CD4-positive, CD25-positive, alpha-beta regulatory T cell (primary cell): ENCODE results near the gene MAP7D3. TPM values are rescaled to one million over a fixed set of nuclear protein-coding genes. Genes with fewer than 3 reads are reported as not detected.
"Not testable (repeated sequence)": the region's sequence is repeated elsewhere in the genome, so short reads cannot be mapped to it uniquely, and the experiment has no call there.

ENCODE experiments used
- ATAC-seq, 2 donors: fragments of 150-1000 bp; cut with Tn5 transposase; one replicate each; pipeline ENCODE4 v1.10.0; 2021; ENCODE audit warnings: low read depth in 2 of 2, moderate number of reproducible peaks in 2 of 2, moderate library complexity in 1 of 2
- DNase-seq, 3 donors: peaks; one replicate each; pipeline versions ENCODE4 v3.0.0 to v3.0.0-alpha.2; 2012 to 2022; ENCODE audit warnings: mixed read lengths in 1 of 3
- H3K27ac ChIP-seq: one replicate; pipeline ENCODE4 v1.7.0; 2013; ENCODE audit warnings: mild to moderate bottlenecking, low read length; ENCODE audit not compliant: insufficient read depth, poor library complexity, severe bottlenecking
- H3K27me3 ChIP-seq: one replicate; pipeline ENCODE4 v1.7.0; 2013; ENCODE audit warnings: low read length; ENCODE audit not compliant: control insufficient read depth, insufficient read depth
- H3K36me3 ChIP-seq: one replicate; pipeline ENCODE4 v1.7.0; 2013; ENCODE audit warnings: mild to moderate bottlenecking, low read length, moderate library complexity; ENCODE audit not compliant: control insufficient read depth, insufficient read depth
- H3K4me1 ChIP-seq: 2 replicates; pipeline ENCODE4 v1.7.0; 2013; ENCODE audit warnings: mild to moderate bottlenecking, low read length; ENCODE audit not compliant: insufficient read depth, control insufficient read depth, poor library complexity, severe bottlenecking
- H3K4me3 ChIP-seq: one replicate; pipeline ENCODE4 v1.7.0; 2013; ENCODE audit warnings: low read depth, mild to moderate bottlenecking, low read length, moderate library complexity
- H3K9me3 ChIP-seq, 2 experiments: 1 replicate in 1 of 2; 2 replicates in 1 of 2; pipeline ENCODE4 v1.7.0; 2013; ENCODE audit warnings: low read length in 2 of 2, mild to moderate bottlenecking in 1 of 2, moderate library complexity in 1 of 2; ENCODE audit not compliant: control insufficient read depth in 2 of 2
- H3K27ac Mint-ChIP-seq, 3 donors: one replicate each; pipeline ENCODE4 v1.8.0; 2020 to 2022; ENCODE audit warnings: mild to moderate bottlenecking in 3 of 3, mixed read lengths in 3 of 3, moderate library complexity in 2 of 3
- H3K27me3 Mint-ChIP-seq: one replicate; pipeline ENCODE4 v1.8.0; 2022; ENCODE audit warnings: mild to moderate bottlenecking, mixed read lengths
- H3K36me3 Mint-ChIP-seq: one replicate; pipeline ENCODE4 v1.8.0; 2020; ENCODE audit warnings: mixed read lengths
- H3K4me1 Mint-ChIP-seq, 4 donors: one replicate each; pipeline ENCODE4 v1.8.0; 2020 to 2022; ENCODE audit warnings: mixed read lengths in 4 of 4, mild to moderate bottlenecking in 1 of 4
- H3K4me3 Mint-ChIP-seq, 4 donors: one replicate each; pipeline ENCODE4 v1.8.0; 2020 to 2022; ENCODE audit warnings: mild to moderate bottlenecking in 4 of 4, mixed read lengths in 4 of 4, moderate library complexity in 3 of 4
- H3K9me3 Mint-ChIP-seq, 7 donors: one replicate each; pipeline ENCODE4 v1.8.0; 2020 to 2022; ENCODE audit warnings: mixed read lengths in 7 of 7, mild to moderate bottlenecking in 3 of 7, moderate library complexity in 2 of 7
- polyA plus RNA-seq, 4 donors: library from polyadenylated mRNA; unstranded; fragments of 300-500 nt; fragmentation: Illumina TruSeq; gene quantifications; one replicate each; pipeline ENCODE4 v1.2.3, GENCODE V29; 2021
- total RNA-seq: library from RNA; stranded (reverse); gene quantifications from one replicate; pipeline ENCODE4 v1.2.3, GENCODE V29; 2022

MAP7D3 gene, protein sequence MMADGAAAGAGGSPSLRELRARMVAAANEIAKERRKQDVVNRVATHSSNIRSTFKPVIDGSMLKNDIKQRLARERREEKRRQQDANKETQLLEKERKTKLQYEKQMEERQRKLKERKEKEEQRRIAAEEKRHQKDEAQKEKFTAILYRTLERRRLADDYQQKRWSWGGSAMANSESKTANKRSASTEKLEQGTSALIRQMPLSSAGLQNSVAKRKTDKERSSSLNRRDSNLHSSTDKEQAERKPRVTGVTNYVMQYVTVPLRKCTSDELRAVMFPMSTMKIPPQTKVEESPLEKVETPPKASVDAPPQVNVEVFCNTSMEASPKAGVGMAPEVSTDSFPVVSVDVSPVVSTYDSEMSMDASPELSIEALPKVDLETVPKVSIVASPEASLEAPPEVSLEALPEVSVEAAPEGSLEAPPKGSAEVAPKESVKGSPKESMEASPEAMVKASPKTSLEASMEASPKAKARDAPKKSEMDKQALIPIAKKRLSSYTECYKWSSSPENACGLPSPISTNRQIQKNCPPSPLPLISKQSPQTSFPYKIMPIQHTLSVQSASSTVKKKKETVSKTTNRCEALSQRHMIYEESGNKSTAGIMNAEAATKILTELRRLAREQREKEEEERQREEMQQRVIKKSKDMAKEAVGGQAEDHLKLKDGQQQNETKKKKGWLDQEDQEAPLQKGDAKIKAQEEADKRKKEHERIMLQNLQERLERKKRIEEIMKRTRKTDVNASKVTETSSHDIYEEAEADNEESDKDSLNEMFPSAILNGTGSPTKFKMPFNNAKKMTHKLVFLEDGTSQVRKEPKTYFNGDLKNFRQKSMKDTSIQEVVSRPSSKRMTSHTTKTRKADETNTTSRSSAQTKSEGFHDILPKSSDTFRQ
- total RNA-seq, result 4.7 TPM
- polyA plus RNA-seq, result 1 to 10 TPM; 2.5 to 4.7 (median 3.0) TPM

DNA sequence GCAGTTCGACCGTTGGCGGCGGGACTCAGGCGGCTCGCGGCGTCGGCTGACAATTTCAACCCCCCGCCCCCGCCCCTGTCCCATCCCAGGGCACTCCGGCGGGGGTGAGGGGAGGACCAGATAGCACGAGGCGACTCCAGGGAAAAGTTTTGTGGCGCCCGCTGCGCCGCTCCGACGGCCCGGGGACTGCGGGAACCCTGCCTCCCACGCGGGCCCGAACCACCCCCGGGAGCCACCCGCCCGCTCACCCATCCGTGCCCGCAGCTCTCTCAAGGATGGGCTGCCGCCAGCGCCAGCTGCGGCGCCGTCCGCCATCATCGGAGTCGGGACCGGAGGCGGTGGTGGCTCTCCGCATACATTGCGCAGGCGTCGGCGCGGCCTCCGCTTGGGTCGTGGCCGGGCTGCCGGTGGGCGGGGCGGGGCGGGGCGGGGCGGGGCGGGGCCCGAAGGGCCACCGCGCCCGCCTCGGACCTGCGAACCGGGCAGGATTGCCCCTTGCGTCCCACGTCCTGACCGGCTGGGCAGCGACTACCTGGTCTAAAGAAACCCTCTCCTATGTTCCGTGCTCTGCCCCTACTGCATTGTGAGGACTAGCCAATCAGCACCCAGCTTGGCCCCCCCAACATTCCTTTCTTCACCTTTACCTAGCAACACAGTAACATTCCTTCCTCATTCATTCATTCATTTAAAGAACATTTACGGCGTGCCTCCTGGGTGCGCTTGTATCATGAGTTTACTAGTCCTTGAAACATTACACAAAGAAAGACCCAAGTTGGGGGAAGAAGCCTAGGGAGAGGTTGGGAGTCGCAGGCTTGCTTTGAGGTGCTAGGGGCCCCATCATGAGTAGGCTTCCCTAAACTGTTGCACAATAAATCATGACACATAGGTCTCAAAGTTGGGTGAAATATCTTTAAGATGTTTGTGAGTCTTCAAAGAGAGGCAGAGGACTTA is at the start of gene MAP7D3:
Gene MAP7D3, minus strand, starts transcription at position 360 of the 951 bp plus-strand sequence. Its CDS starts 42 bp downstream, at position 318.
- H3K27ac Mint-ChIP-seq, result peak within 1 kb of the TSS; percentile 75 to 87 (median 82)
- peak; percentile 90 to 94 for ATAC-seq
- no peaks in the 10 kb centered on the region for H3K36me3 ChIP-seq
- peak; percentile 58 to 71 (median 70) for DNase-seq
- H3K27me3 ChIP-seq, result peaks cover 2% of the 10 kb centered on the region
- peak within 1 kb of the TSS; percentile 23 for H3K27ac ChIP-seq
- no peaks in the 10 kb centered on the region for H3K36me3 Mint-ChIP-seq
- H3K9me3 Mint-ChIP-seq, result no peaks in the 10 kb centered on the region
- peak within 1 kb of the TSS; percentile 90 to 94 (median 92) for H3K4me3 Mint-ChIP-seq
- peaks cover 5 to 6% (median 5%) of the 10 kb centered on the region in 4 donors for H3K4me1 Mint-ChIP-seq
- peaks cover 4% of the 10 kb centered on the region for H3K4me1 ChIP-seq
- H3K27me3 Mint-ChIP-seq, result no peaks in the 10 kb centered on the region
- H3K9me3 ChIP-seq, result no peaks in the 10 kb centered on the region
- H3K4me3 ChIP-seq, result peak within 1 kb of the TSS; percentile 69

DNA sequence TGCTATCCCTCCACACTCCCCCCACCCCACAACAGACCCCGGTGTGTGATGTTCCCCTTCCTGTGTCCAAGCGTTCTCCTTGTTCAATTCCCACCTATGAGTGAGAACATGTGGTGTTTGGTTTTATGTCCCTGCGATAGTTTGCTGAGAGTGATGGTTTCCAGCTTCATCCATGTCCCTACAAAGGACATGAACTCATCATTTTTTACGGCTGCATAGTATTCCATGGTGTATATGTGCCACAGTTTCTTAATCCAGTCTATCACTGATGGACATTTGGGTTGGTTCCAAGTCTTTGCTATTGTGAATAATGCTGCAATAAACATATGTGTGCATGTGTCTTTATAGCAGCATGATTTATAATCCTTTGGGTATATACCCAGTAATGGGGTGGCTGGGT is 49.5 kb upstream of the MAP7D3 start, which contains the start of gene ADGRG4:
Gene ADGRG4, plus strand, starts transcription at position 243 of the 400 bp plus-strand sequence. CDS start 7,815 bp downstream, outside the sequence.
- not testable (repeated sequence) for H3K9me3 Mint-ChIP-seq, H3K27me3 Mint-ChIP-seq, H3K36me3 Mint-ChIP-seq, H3K36me3 ChIP-seq, H3K27me3 ChIP-seq, H3K4me1 Mint-ChIP-seq, H3K9me3 ChIP-seq, DNase-seq, ATAC-seq, H3K27ac Mint-ChIP-seq, H3K4me1 ChIP-seq, H3K4me3 Mint-ChIP-seq, H3K27ac ChIP-seq, H3K4me3 ChIP-seq

GRCh38 chrX:136295380-136295779 is 44.2 kb upstream of the MAP7D3 start:
- Histone ChIP-seq H3K27me3 (no peaks in the 10 kb centered on the region), H3K4me1 (no peaks in the 10 kb centered on the region), H3K9me3 (no peaks in the 10 kb centered on the region), H3K4me3 (no peak overlapping the region), H3K36me3 (no peaks in the 10 kb centered on the region), H3K27ac (no peak overlapping the region)
- no peak for ATAC-seq
- H3K36me3 Mint-ChIP-seq, result no peaks in the 10 kb centered on the region
- DNase-seq, result no peak
- peaks cover 0 to 3% (median 0%) of the 10 kb centered on the region in 7 donors for H3K9me3 Mint-ChIP-seq
- no peaks in the 10 kb centered on the region for H3K4me1 Mint-ChIP-seq
- H3K27me3 Mint-ChIP-seq, result peaks cover 13% of the 10 kb centered on the region
- H3K4me3 Mint-ChIP-seq, result no peak overlapping the region
- no peak overlapping the region for H3K27ac Mint-ChIP-seq

DNA sequence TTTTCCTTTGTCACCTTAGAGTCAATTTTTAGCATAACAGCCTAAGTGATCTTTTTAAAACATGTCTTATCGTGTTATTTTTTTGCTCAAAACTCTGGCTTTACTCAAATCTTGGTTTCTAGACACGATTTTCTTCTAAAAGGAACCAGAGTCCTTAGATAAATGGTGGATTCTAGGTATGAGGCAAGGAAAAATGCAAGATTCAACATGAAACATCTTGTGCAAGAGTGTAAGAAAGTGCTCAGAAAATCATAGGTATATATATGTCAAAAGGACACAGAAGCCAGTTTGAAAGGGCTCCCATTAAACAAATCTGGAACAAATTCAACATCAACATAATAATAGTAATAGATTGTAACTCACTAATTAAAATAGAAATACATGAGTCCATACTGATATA is 41.5 kb upstream of the MAP7D3 start:
- Mint-ChIP-seq H3K27ac (no peak overlapping the region), H3K36me3 (no peaks in the 10 kb centered on the region), H3K4me3 (no peak overlapping the region), H3K27me3 (peaks cover 13% of the 10 kb centered on the region), H3K9me3 (peaks cover 0 to 3% (median 0%) of the 10 kb centered on the region in 7 donors), H3K4me1 (no peaks in the 10 kb centered on the region)
- Histone ChIP-seq H3K27ac (no peak overlapping the region), H3K9me3 (no peaks in the 10 kb centered on the region), H3K4me1 (no peaks in the 10 kb centered on the region), H3K27me3 (no peaks in the 10 kb centered on the region), H3K4me3 (no peak overlapping the region), H3K36me3 (no peaks in the 10 kb centered on the region)
- DNase-seq (no peak), ATAC-seq (no peak)

GRCh38 chrX:136291824-136292223 is 40.6 kb upstream of the MAP7D3 start:
- Histone ChIP-seq H3K27me3 (no peaks in the 10 kb centered on the region), H3K4me1 (no peaks in the 10 kb centered on the region), H3K9me3 (no peaks in the 10 kb centered on the region), H3K4me3 (no peak overlapping the region), H3K27ac (no peak overlapping the region), H3K36me3 (no peaks in the 10 kb centered on the region)
- DNase-seq, result no peak
- H3K27me3 Mint-ChIP-seq, result peaks cover 12% of the 10 kb centered on the region
- H3K27ac Mint-ChIP-seq, result no peak overlapping the region
- H3K9me3 Mint-ChIP-seq, result peaks cover 0 to 3% (median 0%) of the 10 kb centered on the region in 7 donors
- ATAC-seq, result no peak
- H3K36me3 Mint-ChIP-seq, result no peaks in the 10 kb centered on the region
- H3K4me1 Mint-ChIP-seq, result no peaks in the 10 kb centered on the region
- H3K4me3 Mint-ChIP-seq, result no peak overlapping the region

GRCh38 chrX:136286375-136286774 is 35.2 kb upstream of the MAP7D3 start:
- not testable (repeated sequence) for ATAC-seq, H3K9me3 ChIP-seq, DNase-seq, H3K4me3 ChIP-seq, H3K4me3 Mint-ChIP-seq, H3K27me3 ChIP-seq, H3K27ac Mint-ChIP-seq, H3K4me1 ChIP-seq, H3K36me3 ChIP-seq, H3K27ac ChIP-seq, H3K4me1 Mint-ChIP-seq, H3K9me3 Mint-ChIP-seq, H3K27me3 Mint-ChIP-seq, H3K36me3 Mint-ChIP-seq

GRCh38 chrX:136275553-136275952 is 24.4 kb upstream of the MAP7D3 start:
- Mint-ChIP-seq H3K36me3 (no peaks in the 10 kb centered on the region), H3K4me1 (no peaks in the 10 kb centered on the region)
- no peak for ATAC-seq

More at GRCh38 chrX:136275553-136275952, 24.4 kb upstream of the MAP7D3 start:
- Mint-ChIP-seq H3K27ac (no peak overlapping the region), H3K4me3 (no peak overlapping the region), H3K9me3 (no peaks in the 10 kb centered on the region), H3K27me3 (peaks cover 5% of the 10 kb centered on the region)
- no peaks in the 10 kb centered on the region for H3K9me3 ChIP-seq
- no peaks in the 10 kb centered on the region for H3K27me3 ChIP-seq
- H3K27ac ChIP-seq, result no peak overlapping the region
- DNase-seq, result no peak
- H3K4me3 ChIP-seq, result no peak overlapping the region
- no peaks in the 10 kb centered on the region for H3K36me3 ChIP-seq
- H3K4me1 ChIP-seq, result no peaks in the 10 kb centered on the region
